ENCODE results near the gene NECAB2.

The NECAB2 gene

GRCh38 chr16:83935858-83936255 is 32.2 kb upstream of the NECAB2 start:
- H3K79me1 ChIP-seq (ENCODE audit: low read length), result no peaks in the 10 kb centered on the region
- no peak overlapping the region for H4K91ac ChIP-seq (ENCODE audit: low read depth, low read length)
- no peaks in the 10 kb centered on the region for H3K27me3 ChIP-seq (ENCODE audit: insufficient read depth, low read length)
- H3K18ac ChIP-seq (ENCODE audit: low read length), result no peak overlapping the region
- H2BK120ac ChIP-seq (ENCODE audit: insufficient read depth, low read length, poor library complexity), result no peak overlapping the region
- no peak for DNase-seq
- WGBS (ENCODE audit: extremely low coverage, insufficient coverage, insufficient read length), result no CpG with 5 or more reads among the region's 10 CpGs
- no peak overlapping the region for H3K4me3 ChIP-seq (ENCODE audit: low read depth, low read length)
- H3K79me2 ChIP-seq (ENCODE audit: control insufficient read depth, insufficient read depth, low read length, poor library complexity), result no peaks in the 10 kb centered on the region
- H3K27ac ChIP-seq (ENCODE audit: low read depth, low read length), result no peak overlapping the region
- no peak overlapping the region for H2BK5ac ChIP-seq (ENCODE audit: low read depth, low read length, poor library complexity)
- no peaks in the 10 kb centered on the region for H3K9me3 ChIP-seq (ENCODE audit: insufficient read depth, low read depth, low read length)
- no peaks in the 10 kb centered on the region for H3K36me3 ChIP-seq (ENCODE audit: control insufficient read depth in 1 of 2, insufficient read depth in 2 of 2, low read length in 2 of 2)
- no peak overlapping the region for H3K14ac ChIP-seq (ENCODE audit: low read length)
- no peak overlapping the region for H2AFZ ChIP-seq (ENCODE audit: insufficient read depth, low read length, poor library complexity)
- no peak overlapping the region for H4K8ac ChIP-seq (ENCODE audit: low read depth, low read length)
- H3K4me2 ChIP-seq (ENCODE audit: low read length), result no peak overlapping the region
- H3K9ac ChIP-seq (ENCODE audit: low read length), result no peak overlapping the region
- H3K23ac ChIP-seq (ENCODE audit: low read length), result no peak overlapping the region
- no peak overlapping the region for H2AK5ac ChIP-seq (ENCODE audit: low read length)
- H3K4me1 ChIP-seq (ENCODE audit: control insufficient read depth in 1 of 2, insufficient read depth in 2 of 2, low read length in 2 of 2), result no peaks in the 10 kb centered on the region
- H4K12ac ChIP-seq (ENCODE audit: low read depth, low read length), result no peak overlapping the region
- no peak overlapping the region for H3K4ac ChIP-seq (ENCODE audit: low read depth, low read length)
- H2BK12ac ChIP-seq (ENCODE audit: low read length), result no peak overlapping the region

GRCh38 chr16:83936581-83937165 is 31.4 kb upstream of the NECAB2 start:
- no peaks in the 10 kb centered on the region for H3K4me1 ChIP-seq (ENCODE audit: control insufficient read depth in 1 of 2, insufficient read depth in 2 of 2, low read length in 2 of 2)
- no peaks in the 10 kb centered on the region for H3K36me3 ChIP-seq (ENCODE audit: control insufficient read depth in 1 of 2, insufficient read depth in 2 of 2, low read length in 2 of 2)
- H3K27ac ChIP-seq (ENCODE audit: low read depth, low read length), result no peak overlapping the region
- H3K23ac ChIP-seq (ENCODE audit: low read length), result no peak overlapping the region
- no peak overlapping the region for H2BK5ac ChIP-seq (ENCODE audit: low read depth, low read length, poor library complexity)
- H4K12ac ChIP-seq (ENCODE audit: low read depth, low read length), result no peak overlapping the region
- no peak overlapping the region for H4K91ac ChIP-seq (ENCODE audit: low read depth, low read length)
- no peak overlapping the region for H4K8ac ChIP-seq (ENCODE audit: low read depth, low read length)
- WGBS (ENCODE audit: extremely low coverage, insufficient coverage, insufficient read length), result no CpG with 5 or more reads among the region's 19 CpGs
- H3K79me1 ChIP-seq (ENCODE audit: low read length), result no peaks in the 10 kb centered on the region
- H3K4ac ChIP-seq (ENCODE audit: low read depth, low read length), result no peak overlapping the region
- H2AK5ac ChIP-seq (ENCODE audit: low read length), result no peak overlapping the region
- H3K9me3 ChIP-seq (ENCODE audit: insufficient read depth, low read depth, low read length), result no peaks in the 10 kb centered on the region
- no peaks in the 10 kb centered on the region for H3K79me2 ChIP-seq (ENCODE audit: control insufficient read depth, insufficient read depth, low read length, poor library complexity)
- H3K4me2 ChIP-seq (ENCODE audit: low read length), result no peak overlapping the region
- no peak overlapping the region for H2BK120ac ChIP-seq (ENCODE audit: insufficient read depth, low read length, poor library complexity)
- no peak overlapping the region for H3K18ac ChIP-seq (ENCODE audit: low read length)
- H3K4me3 ChIP-seq (ENCODE audit: low read depth, low read length), result no peak overlapping the region
- H3K27me3 ChIP-seq (ENCODE audit: insufficient read depth, low read length), result no peaks in the 10 kb centered on the region
- H3K14ac ChIP-seq (ENCODE audit: low read length), result no peak overlapping the region
- DNase-seq, result peak; percentile 40 to 65
- H2AFZ ChIP-seq (ENCODE audit: insufficient read depth, low read length, poor library complexity), result no peak overlapping the region
- H3K9ac ChIP-seq (ENCODE audit: low read length), result no peak overlapping the region
- H2BK12ac ChIP-seq (ENCODE audit: low read length), result no peak overlapping the region

- peak in 1 of 2 donors; percentile 49 for DNase-seq
- Histone ChIP-seq H3K14ac (ENCODE audit: low read length) (no peak overlapping the region), H2AFZ (ENCODE audit: insufficient read depth, low read length, poor library complexity) (no peak overlapping the region), H2BK5ac (ENCODE audit: low read depth, low read length, poor library complexity) (no peak overlapping the region), H3K9me3 (ENCODE audit: insufficient read depth, low read depth, low read length) (no peaks in the 10 kb centered on the region), H2AK5ac (ENCODE audit: low read length) (no peak overlapping the region), H3K27me3 (ENCODE audit: insufficient read depth, low read length) (no peaks in the 10 kb centered on the region), H3K4me3 (ENCODE audit: low read depth, low read length) (no peak overlapping the region), H4K91ac (ENCODE audit: low read depth, low read length) (no peak overlapping the region), H3K9ac (ENCODE audit: low read length) (no peak overlapping the region), H3K4me2 (ENCODE audit: low read length) (no peak overlapping the region), H2BK12ac (ENCODE audit: low read length) (no peak overlapping the region), H4K8ac (ENCODE audit: low read depth, low read length) (no peak overlapping the region), H3K4ac (ENCODE audit: low read depth, low read length) (no peak overlapping the region), H2BK120ac (ENCODE audit: insufficient read depth, low read length, poor library complexity) (no peak overlapping the region), H3K79me2 (ENCODE audit: control insufficient read depth, insufficient read depth, low read length, poor library complexity) (no peaks in the 10 kb centered on the region), H3K79me1 (ENCODE audit: low read length) (no peaks in the 10 kb centered on the region), H3K18ac (ENCODE audit: low read length) (no peak overlapping the region), H3K36me3 (ENCODE audit: control insufficient read depth in 1 of 2, insufficient read depth in 2 of 2, low read length in 2 of 2) (no peaks in the 10 kb centered on the region), H3K23ac (ENCODE audit: low read length) (no peak overlapping the region), H3K4me1 (ENCODE audit: control insufficient read depth in 1 of 2, insufficient read depth in 2 of 2, low read length in 2 of 2) (no peaks in the 10 kb centered on the region), H4K12ac (ENCODE audit: low read depth, low read length) (no peak overlapping the region), H3K27ac (ENCODE audit: low read depth, low read length) (no peak overlapping the region)
- WGBS (ENCODE audit: extremely low coverage, insufficient coverage, insufficient read length), result no CpG with 5 or more reads among the region's 2 CpGs
Measured at GRCh38 chr16:83937267-83937666, 30.8 kb upstream of the NECAB2 start.

DNA sequence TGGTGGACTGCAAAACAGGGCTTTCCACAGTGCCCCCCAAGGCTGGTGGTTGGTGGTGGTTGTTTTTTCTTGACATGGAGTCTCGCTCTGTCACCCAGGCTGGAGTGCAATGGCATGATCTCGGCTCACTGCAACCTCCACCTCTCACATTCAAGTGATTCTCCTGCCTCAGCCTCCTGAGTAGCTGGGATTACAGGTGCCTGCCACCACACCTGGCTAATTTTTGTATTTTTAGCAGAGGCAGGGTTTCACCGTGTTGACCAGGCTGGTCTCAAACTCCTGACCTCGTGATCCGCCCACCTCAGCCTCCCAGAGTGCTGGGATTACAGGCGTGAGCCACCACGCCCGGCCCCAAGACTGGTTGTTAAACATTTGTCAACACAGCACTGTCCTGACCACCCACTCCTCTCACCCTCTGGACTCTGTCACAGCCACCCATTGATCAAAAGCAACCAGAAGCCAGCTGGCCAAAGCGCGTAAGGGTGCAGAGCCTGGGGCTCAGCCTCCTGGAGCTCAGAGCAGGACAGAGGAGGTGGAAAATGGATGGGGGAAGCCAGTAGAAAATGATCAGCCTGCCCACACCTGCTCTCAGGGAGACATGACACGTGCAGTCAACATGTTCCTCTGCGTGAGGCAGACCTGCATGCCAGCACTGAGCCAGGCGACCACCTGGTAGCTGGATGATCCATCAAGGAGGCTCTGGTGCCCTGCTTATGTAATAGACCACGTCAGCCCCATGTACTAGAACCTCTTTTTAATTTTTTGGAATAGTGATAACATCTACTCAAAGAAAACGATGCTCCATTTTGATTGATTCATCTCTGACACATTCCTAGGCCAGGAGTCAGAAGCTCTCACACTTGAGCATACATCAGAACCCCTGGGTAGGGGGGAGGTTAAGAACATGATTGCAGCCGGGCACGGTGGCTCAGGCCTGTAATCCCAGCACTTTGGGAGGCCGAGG is 29.8 kb upstream of the NECAB2 start:
- H4K8ac ChIP-seq (ENCODE audit: low read depth, low read length), result no peak overlapping the region
- H3K9ac ChIP-seq (ENCODE audit: low read length), result no peak overlapping the region
- no peak overlapping the region for H3K23ac ChIP-seq (ENCODE audit: low read length)
- H2BK5ac ChIP-seq (ENCODE audit: low read depth, low read length, poor library complexity), result no peak overlapping the region
- no peaks in the 10 kb centered on the region for H3K79me1 ChIP-seq (ENCODE audit: low read length)
- DNase-seq, result peak in 1 of 2 donors; percentile 17
- no peak overlapping the region for H3K4me3 ChIP-seq (ENCODE audit: low read depth, low read length)
- H3K79me2 ChIP-seq (ENCODE audit: control insufficient read depth, insufficient read depth, low read length, poor library complexity), result no peaks in the 10 kb centered on the region
- H2BK12ac ChIP-seq (ENCODE audit: low read length), result no peak overlapping the region
- no peak overlapping the region for H3K4me2 ChIP-seq (ENCODE audit: low read length)
- peaks cover 2 to 5% of the 10 kb centered on the region in 2 experiments for H3K4me1 ChIP-seq (ENCODE audit: control insufficient read depth in 1 of 2, insufficient read depth in 2 of 2, low read length in 2 of 2)
- H3K27me3 ChIP-seq (ENCODE audit: insufficient read depth, low read length), result no peaks in the 10 kb centered on the region
- WGBS (ENCODE audit: extremely low coverage, insufficient coverage, insufficient read length), result no CpG with 5 or more reads among the region's 18 CpGs
- no peak overlapping the region for H3K18ac ChIP-seq (ENCODE audit: low read length)
- H2AK5ac ChIP-seq (ENCODE audit: low read length), result no peak overlapping the region
- no peak overlapping the region for H3K4ac ChIP-seq (ENCODE audit: low read depth, low read length)
- no peak overlapping the region for H3K14ac ChIP-seq (ENCODE audit: low read length)
- no peak overlapping the region for H4K91ac ChIP-seq (ENCODE audit: low read depth, low read length)
- H2AFZ ChIP-seq (ENCODE audit: insufficient read depth, low read length, poor library complexity), result no peak overlapping the region
- H3K27ac ChIP-seq (ENCODE audit: low read depth, low read length), result no peak overlapping the region
- no peaks in the 10 kb centered on the region for H3K9me3 ChIP-seq (ENCODE audit: insufficient read depth, low read depth, low read length)
- no peak overlapping the region for H2BK120ac ChIP-seq (ENCODE audit: insufficient read depth, low read length, poor library complexity)
- H3K36me3 ChIP-seq (ENCODE audit: control insufficient read depth in 1 of 2, insufficient read depth in 2 of 2, low read length in 2 of 2), result no peaks in the 10 kb centered on the region
- H4K12ac ChIP-seq (ENCODE audit: low read depth, low read length), result no peak overlapping the region

Data from trophoblast cell (in vitro differentiated cells and primary cell).